Measurements from ENCODE around the gene MMAB.

The MMAB gene

GRCh38 chr12:109527489-109528123, 45.7 kb downstream of the MMAB start:
- POLR2A ChIA-PET = no interaction called here
- Histone ChIP-seq H3K9me3 (ENCODE audit: control extremely low read depth in 1 of 5, control insufficient read depth in 4 of 5, insufficient read depth in 2 of 5, low read depth in 1 of 5, low read length in 4 of 5) (no peaks in the 10 kb centered on the region), H3K36me3 (ENCODE audit: control insufficient read depth in 4 of 4, insufficient read depth in 4 of 4, low read length in 3 of 4) (peaks cover 13 to 80% (median 51%) of the 10 kb centered on the region in 4 experiments), H3K4me3 (ENCODE audit: control insufficient read depth in 1 of 7, extremely low read depth in 1 of 7, insufficient read depth in 4 of 7, low read depth in 2 of 7, low read length in 6 of 7) (no peak overlapping the region), H3K27ac (ENCODE audit: insufficient read depth in 1 of 2, low read depth in 1 of 2, low read length in 2 of 2, poor library complexity in 1 of 2, severe bottlenecking in 2 of 2) (no peak overlapping the region), H3K4me1 (ENCODE audit: control extremely low read depth in 1 of 4, control insufficient read depth in 4 of 4, insufficient read depth in 4 of 4, low read length in 3 of 4) (no peaks in the 10 kb centered on the region), H3K27me3 (replicated peaks in 2 of 5; ENCODE audit: control insufficient read depth in 4 of 5, insufficient read depth in 5 of 5, low read length in 4 of 5) (no peaks in the 10 kb centered on the region)
- no peak for DNase-seq
- WGBS (ENCODE audit: insufficient coverage) = 94% methylated on average over 6 of the region's 8 CpGs
- CTCF ChIA-PET = no interaction called here

GRCh38 chr12:109525279-109525585, 48.1 kb downstream of the MMAB start:
- DNase-seq = no peak
- 92% methylated on average over 3 of the region's 3 CpGs for WGBS (ENCODE audit: insufficient coverage)
- H3K4me3 ChIP-seq (ENCODE audit: control insufficient read depth in 1 of 7, extremely low read depth in 1 of 7, insufficient read depth in 4 of 7, low read depth in 2 of 7, low read length in 6 of 7) = no peak overlapping the region
- no peak overlapping the region for H3K27ac ChIP-seq (ENCODE audit: insufficient read depth in 1 of 2, low read depth in 1 of 2, low read length in 2 of 2, poor library complexity in 1 of 2, severe bottlenecking in 2 of 2)
- no peaks in the 10 kb centered on the region for H3K4me1 ChIP-seq (ENCODE audit: control extremely low read depth in 1 of 4, control insufficient read depth in 4 of 4, insufficient read depth in 4 of 4, low read length in 3 of 4)
- ChIA-PET CTCF (interaction anchor here (1.2 to 9.9 kb wide), 3 partner anchors 16 to 250 kb away, joined by 4 to 101 read pairs (median 4); no protein-coding TSS in a partner anchor), POLR2A (interaction anchor here (0.5 kb wide), 1 partner anchor 225 kb away, joined by 3 read pairs; no protein-coding TSS in a partner anchor)
- no peaks in the 10 kb centered on the region for H3K27me3 ChIP-seq (replicated peaks in 2 of 5; ENCODE audit: control insufficient read depth in 4 of 5, insufficient read depth in 5 of 5, low read length in 4 of 5)
- H3K9me3 ChIP-seq (ENCODE audit: control extremely low read depth in 1 of 5, control insufficient read depth in 4 of 5, insufficient read depth in 2 of 5, low read depth in 1 of 5, low read length in 4 of 5) = no peaks in the 10 kb centered on the region
- peaks cover 11 to 81% (median 55%) of the 10 kb centered on the region in 4 experiments for H3K36me3 ChIP-seq (ENCODE audit: control insufficient read depth in 4 of 4, insufficient read depth in 4 of 4, low read length in 3 of 4)

- Histone ChIP-seq H3K9me3 (ENCODE audit: control extremely low read depth in 1 of 5, control insufficient read depth in 4 of 5, insufficient read depth in 2 of 5, low read depth in 1 of 5, low read length in 4 of 5) (no peaks in the 10 kb centered on the region), H3K27ac (ENCODE audit: insufficient read depth in 1 of 2, low read depth in 1 of 2, low read length in 2 of 2, poor library complexity in 1 of 2, severe bottlenecking in 2 of 2) (no peak overlapping the region), H3K4me3 (ENCODE audit: control insufficient read depth in 1 of 7, extremely low read depth in 1 of 7, insufficient read depth in 4 of 7, low read depth in 2 of 7, low read length in 6 of 7) (no peak overlapping the region), H3K36me3 (ENCODE audit: control insufficient read depth in 4 of 4, insufficient read depth in 4 of 4, low read length in 3 of 4) (peaks cover 9 to 81% (median 55%) of the 10 kb centered on the region in 4 experiments), H3K27me3 (replicated peaks in 2 of 5; ENCODE audit: control insufficient read depth in 4 of 5, insufficient read depth in 5 of 5, low read length in 4 of 5) (no peaks in the 10 kb centered on the region), H3K4me1 (ENCODE audit: control extremely low read depth in 1 of 4, control insufficient read depth in 4 of 4, insufficient read depth in 4 of 4, low read length in 3 of 4) (no peaks in the 10 kb centered on the region)
- CTCF ChIA-PET = interaction anchor here (1.1 to 9.9 kb wide), 4 partner anchors 15 to 250 kb away, joined by 3 to 101 read pairs (median 4); no protein-coding TSS in a partner anchor
- 97% methylated on average over 24 of the region's 26 CpGs for WGBS (ENCODE audit: insufficient coverage)
- POLR2A ChIA-PET = no interaction called here
- DNase-seq = no peak
Measured at GRCh38 chr12:109524466-109525278, 48.6 kb downstream of the MMAB start.

- 100% methylated on average over 2 of the region's 5 CpGs for WGBS (ENCODE audit: insufficient coverage)
- Histone ChIP-seq H3K27ac (ENCODE audit: insufficient read depth in 1 of 2, low read depth in 1 of 2, low read length in 2 of 2, poor library complexity in 1 of 2, severe bottlenecking in 2 of 2) (no peak overlapping the region), H3K4me1 (ENCODE audit: control extremely low read depth in 1 of 4, control insufficient read depth in 4 of 4, insufficient read depth in 4 of 4, low read length in 3 of 4) (no peaks in the 10 kb centered on the region), H3K36me3 (ENCODE audit: control insufficient read depth in 4 of 4, insufficient read depth in 4 of 4, low read length in 3 of 4) (peaks cover 7 to 87% (median 56%) of the 10 kb centered on the region in 4 experiments), H3K4me3 (ENCODE audit: control insufficient read depth in 1 of 7, extremely low read depth in 1 of 7, insufficient read depth in 4 of 7, low read depth in 2 of 7, low read length in 6 of 7) (no peak overlapping the region), H3K27me3 (replicated peaks in 2 of 5; ENCODE audit: control insufficient read depth in 4 of 5, insufficient read depth in 5 of 5, low read length in 4 of 5) (no peaks in the 10 kb centered on the region), H3K9me3 (ENCODE audit: control extremely low read depth in 1 of 5, control insufficient read depth in 4 of 5, insufficient read depth in 2 of 5, low read depth in 1 of 5, low read length in 4 of 5) (no peaks in the 10 kb centered on the region)
- CTCF ChIA-PET = interaction anchor here (1.1 to 9.9 kb wide), 3 partner anchors 23 to 252 kb away, joined by 3 to 101 read pairs (median 4); no protein-coding TSS in a partner anchor
- POLR2A ChIA-PET = no interaction called here
- no peak for DNase-seq
Measured at GRCh38 chr12:109523504-109523903, 49.8 kb downstream of the MMAB start.

- DNase-seq = no peak
- Histone ChIP-seq H3K9me3 (ENCODE audit: control extremely low read depth in 1 of 5, control insufficient read depth in 4 of 5, insufficient read depth in 2 of 5, low read depth in 1 of 5, low read length in 4 of 5) (no peaks in the 10 kb centered on the region), H3K36me3 (ENCODE audit: control insufficient read depth in 4 of 4, insufficient read depth in 4 of 4, low read length in 3 of 4) (peaks cover 7 to 91% (median 55%) of the 10 kb centered on the region in 4 experiments), H3K27me3 (replicated peaks in 2 of 5; ENCODE audit: control insufficient read depth in 4 of 5, insufficient read depth in 5 of 5, low read length in 4 of 5) (no peaks in the 10 kb centered on the region), H3K4me3 (ENCODE audit: control insufficient read depth in 1 of 7, extremely low read depth in 1 of 7, insufficient read depth in 4 of 7, low read depth in 2 of 7, low read length in 6 of 7) (no peak overlapping the region), H3K27ac (ENCODE audit: insufficient read depth in 1 of 2, low read depth in 1 of 2, low read length in 2 of 2, poor library complexity in 1 of 2, severe bottlenecking in 2 of 2) (no peak overlapping the region), H3K4me1 (ENCODE audit: control extremely low read depth in 1 of 4, control insufficient read depth in 4 of 4, insufficient read depth in 4 of 4, low read length in 3 of 4) (no peaks in the 10 kb centered on the region)
- CTCF ChIA-PET = interaction anchor here (1.1 to 9.9 kb wide), 2 partner anchors 23 to 252 kb away, joined by 3 to 101 read pairs; no protein-coding TSS in a partner anchor
- POLR2A ChIA-PET = interaction anchor here (0.6 kb wide), 1 partner anchor 8 kb away, joined by 3 read pairs; no protein-coding TSS in a partner anchor
- WGBS (ENCODE audit: insufficient coverage) = 97% methylated on average over 10 of the region's 10 CpGs
Measured at GRCh38 chr12:109523071-109523470, 50.2 kb downstream of the MMAB start.

- Histone ChIP-seq H3K4me3 (ENCODE audit: control insufficient read depth in 1 of 7, extremely low read depth in 1 of 7, insufficient read depth in 4 of 7, low read depth in 2 of 7, low read length in 6 of 7) (no peak overlapping the region), H3K36me3 (ENCODE audit: control insufficient read depth in 4 of 4, insufficient read depth in 4 of 4, low read length in 3 of 4) (peaks cover 5 to 91% (median 63%) of the 10 kb centered on the region in 4 experiments), H3K27ac (ENCODE audit: insufficient read depth in 1 of 2, low read depth in 1 of 2, low read length in 2 of 2, poor library complexity in 1 of 2, severe bottlenecking in 2 of 2) (no peak overlapping the region), H3K9me3 (ENCODE audit: control extremely low read depth in 1 of 5, control insufficient read depth in 4 of 5, insufficient read depth in 2 of 5, low read depth in 1 of 5, low read length in 4 of 5) (no peaks in the 10 kb centered on the region), H3K27me3 (replicated peaks in 2 of 5; ENCODE audit: control insufficient read depth in 4 of 5, insufficient read depth in 5 of 5, low read length in 4 of 5) (no peaks in the 10 kb centered on the region), H3K4me1 (ENCODE audit: control extremely low read depth in 1 of 4, control insufficient read depth in 4 of 4, insufficient read depth in 4 of 4, low read length in 3 of 4) (no peaks in the 10 kb centered on the region)
- WGBS (ENCODE audit: insufficient coverage) = 96% methylated on average over 8 of the region's 10 CpGs
- ChIA-PET POLR2A (no interaction called here), CTCF (interaction anchor here (4.9 to 9.9 kb wide), 2 partner anchors 11 to 253 kb away, joined by 24 to 101 read pairs; no protein-coding TSS in a partner anchor)
- DNase-seq = no peak
Measured at GRCh38 chr12:109521831-109522230, 51.5 kb downstream of the MMAB start.

GRCh38 chr12:109519787-109520186, 53.5 kb downstream of the MMAB start:
- Histone ChIP-seq H3K4me3 (ENCODE audit: control insufficient read depth in 1 of 7, extremely low read depth in 1 of 7, insufficient read depth in 4 of 7, low read depth in 2 of 7, low read length in 6 of 7) (no peak overlapping the region), H3K9me3 (ENCODE audit: control extremely low read depth in 1 of 5, control insufficient read depth in 4 of 5, insufficient read depth in 2 of 5, low read depth in 1 of 5, low read length in 4 of 5) (no peaks in the 10 kb centered on the region), H3K4me1 (ENCODE audit: control extremely low read depth in 1 of 4, control insufficient read depth in 4 of 4, insufficient read depth in 4 of 4, low read length in 3 of 4) (no peaks in the 10 kb centered on the region), H3K27me3 (replicated peaks in 2 of 5; ENCODE audit: control insufficient read depth in 4 of 5, insufficient read depth in 5 of 5, low read length in 4 of 5) (no peaks in the 10 kb centered on the region), H3K27ac (ENCODE audit: insufficient read depth in 1 of 2, low read depth in 1 of 2, low read length in 2 of 2, poor library complexity in 1 of 2, severe bottlenecking in 2 of 2) (no peak overlapping the region), H3K36me3 (ENCODE audit: control insufficient read depth in 4 of 4, insufficient read depth in 4 of 4, low read length in 3 of 4) (peaks cover 6 to 83% (median 60%) of the 10 kb centered on the region in 4 experiments)
- POLR2A ChIA-PET = no interaction called here
- WGBS (ENCODE audit: insufficient coverage) = 92% methylated on average over 6 of the region's 6 CpGs
- CTCF ChIA-PET = interaction anchor here (0.8 to 9.9 kb wide), 8 partner anchors 9 to 261 kb away, joined by 3 to 101 read pairs (median 4); no protein-coding TSS in a partner anchor
- DNase-seq = no peak
